Ishikawa (cell line): ENCODE data around the gene TMPRSS11E.

Experiments
- CEBPB ChIP-seq: IDR thresholded peaks from 2 replicates; pipeline ENCODE4 v1.6.1; 2012
- CREB1 ChIP-seq: IDR thresholded peaks from 2 replicates; pipeline ENCODE4 v1.6.1; 2012; ENCODE audit warnings: low read depth
- EGR1 ChIP-seq: IDR thresholded peaks from 2 replicates; pipeline ENCODE4 v1.6.1; 2012
- EP300 ChIP-seq: IDR thresholded peaks from 2 replicates; pipeline ENCODE4 v1.6.1; 2012; ENCODE audit warnings: borderline replicate concordance
- FOXM1 ChIP-seq: IDR thresholded peaks from 2 replicates; pipeline ENCODE4 v1.6.1; 2012; ENCODE audit warnings: low read depth, borderline replicate concordance
- MAX ChIP-seq: IDR thresholded peaks from 2 replicates; pipeline ENCODE4 v1.6.1; 2012
- NFIC ChIP-seq: IDR thresholded peaks from 2 replicates; pipeline ENCODE4 v1.6.1; 2012
- RAD21 ChIP-seq: IDR thresholded peaks from 2 replicates; pipeline ENCODE4 v1.6.1; 2012; ENCODE audit warnings: low read depth
- REST ChIP-seq: IDR thresholded peaks from 2 replicates; pipeline ENCODE4 v1.6.1; 2012; ENCODE audit warnings: low read depth, mild to moderate bottlenecking
- TAF1 ChIP-seq: IDR thresholded peaks from 2 replicates; pipeline ENCODE4 v1.6.1; 2012; ENCODE audit warnings: low read depth, mild to moderate bottlenecking
- TCF12 ChIP-seq: IDR thresholded peaks from 2 replicates; pipeline ENCODE4 v1.6.1; 2012; ENCODE audit warnings: low read depth
- TEAD4 ChIP-seq: IDR thresholded peaks from 2 replicates; pipeline ENCODE4 v1.6.1; 2012
- USF1 ChIP-seq: IDR thresholded peaks from 2 replicates; pipeline ENCODE4 v1.6.1; 2012
- YY1 ChIP-seq: IDR thresholded peaks from 2 replicates; pipeline ENCODE4 v1.6.1; 2012; ENCODE audit warnings: low read depth
- ZBTB7A ChIP-seq: IDR thresholded peaks from 2 replicates; pipeline ENCODE4 v1.6.1; 2012; ENCODE audit warnings: low read depth

TMPRSS11E gene

GRCh38 chr4:68518889-68519288, 71.6 kb downstream of the TMPRSS11E start:
- TF ChIP-seq TAF1 (no peak), TCF12 (no peak), FOXM1 (no peak), RAD21 (no peak), CREB1 (no peak), TEAD4 (no peak), NFIC (no peak), USF1 (no peak), MAX (no peak), CEBPB (no peak), ZBTB7A (no peak), EP300 (no peak), EGR1 (no peak), YY1 (no peak)

GRCh38 chr4:68520985-68521384, 73.7 kb downstream of the TMPRSS11E start:
- no peak for TF ChIP-seq ZBTB7A
- no peak for TF ChIP-seq RAD21
- TF ChIP-seq EP300: no peak
- TF ChIP-seq TCF12: no peak
- no peak for TF ChIP-seq USF1
- no peak for TF ChIP-seq NFIC
- no peak for TF ChIP-seq REST
- no peak for TF ChIP-seq TAF1
- no peak for TF ChIP-seq FOXM1
- no peak for TF ChIP-seq MAX
- TF ChIP-seq CREB1: no peak
- TF ChIP-seq TEAD4: no peak
- TF ChIP-seq EGR1: no peak
- no peak for TF ChIP-seq YY1
- no peak for TF ChIP-seq CEBPB

GRCh38 chr4:68535974-68536373, 88.7 kb downstream of the TMPRSS11E start:
- TF ChIP-seq REST (no peak), TEAD4 (no peak), YY1 (no peak), TCF12 (no peak), TAF1 (no peak), FOXM1 (no peak), EP300 (no peak), NFIC (no peak), USF1 (no peak), CREB1 (no peak), MAX (no peak)

- TF ChIP-seq ZBTB7A: no peak
- no peak for TF ChIP-seq TAF1
- no peak for TF ChIP-seq EGR1
- TF ChIP-seq NFIC: no peak
- no peak for TF ChIP-seq CREB1
- no peak for TF ChIP-seq RAD21
- no peak for TF ChIP-seq FOXM1
- TF ChIP-seq CEBPB: no peak
- TF ChIP-seq MAX: no peak
- no peak for TF ChIP-seq YY1
- no peak for TF ChIP-seq USF1
- no peak for TF ChIP-seq TEAD4
- no peak for TF ChIP-seq TCF12
- no peak for TF ChIP-seq REST
- TF ChIP-seq EP300: no peak
Measured at GRCh38 chr4:68536375-68536774, 89.1 kb downstream of the TMPRSS11E start.
